Liver (tissue), 9 donors: ENCODE measurements around the gene SOAT1. TPM values are rescaled to one million over a fixed set of nuclear protein-coding genes. Genes with fewer than 3 reads are reported as not detected.

Source experiments
- DNase-seq: peaks from one replicate; pipeline ENCODE4 v3.0.0-alpha.2; 2017; ENCODE audit warnings: low spot score
- H3K27ac ChIP-seq, 2 donors: one replicate each; pipeline ENCODE4 v1.7.0; 2013; ENCODE audit warnings: inconsistent platforms in 2 of 2, low read length in 2 of 2, control low read depth in 1 of 2, low read depth in 1 of 2, mild to moderate bottlenecking in 1 of 2
- H3K27me3 ChIP-seq, 4 donors: one replicate each; pipeline versions ENCODE4 v1.6.1 to v1.7.0; 2013; ENCODE audit warnings: low read length in 3 of 4, inconsistent platforms in 1 of 4, mild to moderate bottlenecking in 1 of 4, moderate library complexity in 1 of 4; ENCODE audit not compliant: control insufficient read depth in 4 of 4, insufficient read depth in 4 of 4
- H3K36me3 ChIP-seq, 4 donors: one replicate each; pipeline versions ENCODE4 v1.6.1 to v1.7.0; 2013; ENCODE audit warnings: low read length in 3 of 4, mild to moderate bottlenecking in 3 of 4, low read depth in 1 of 4, moderate library complexity in 1 of 4; ENCODE audit not compliant: control insufficient read depth in 4 of 4, insufficient read depth in 3 of 4
- H3K4me1 ChIP-seq, 4 donors: one replicate each; pipeline versions ENCODE4 v1.6.1 to v1.7.0; 2013; ENCODE audit warnings: low read length in 3 of 4, mild to moderate bottlenecking in 3 of 4, moderate library complexity in 1 of 4; ENCODE audit not compliant: control insufficient read depth in 4 of 4, insufficient read depth in 4 of 4
- H3K4me3 ChIP-seq, 3 donors: one replicate each; pipeline versions ENCODE4 v1.6.1 to v1.7.0; 2013; ENCODE audit warnings: low read length in 3 of 3, control low read depth in 1 of 3, low read depth in 1 of 3, mild to moderate bottlenecking in 1 of 3
- H3K9ac ChIP-seq, 2 donors: one replicate each; pipeline ENCODE4 v1.7.0; 2013; ENCODE audit warnings: low read length in 2 of 2, mild to moderate bottlenecking in 2 of 2, moderate library complexity in 2 of 2, control low read depth in 1 of 2, low read depth in 1 of 2
- H3K9me3 ChIP-seq, 4 donors: one replicate each; pipeline versions ENCODE4 v1.6.1 to v1.7.0; 2013; ENCODE audit warnings: low read length in 3 of 4; ENCODE audit not compliant: control insufficient read depth in 4 of 4
- ATF3 ChIP-seq: IDR thresholded peaks from 2 replicates; pipeline ENCODE4 v1.6.1; 2016; ENCODE audit warnings: antibody characterized with exemption
- CTCF ChIP-seq: fragments of 150-350 bp; IDR thresholded peaks from 2 replicates; pipeline ENCODE4 v1.5.1; 2017; ENCODE audit warnings: improper control_type of control experiment, low read depth, low read length; ENCODE audit not compliant: missing input control
- EGR1 ChIP-seq, 2 donors: IDR thresholded peaks; 2 replicates each; pipeline ENCODE4 v1.6.1; 2016 to 2018; ENCODE audit warnings: antibody characterized with exemption in 2 of 2, low read depth in 2 of 2
- FOXA1 ChIP-seq: IDR thresholded peaks from 2 replicates; pipeline ENCODE4 v1.6.1; 2016; ENCODE audit warnings: antibody characterized with exemption
- FOXA2 ChIP-seq: IDR thresholded peaks from 2 replicates; pipeline ENCODE4 v1.6.1; 2016; ENCODE audit warnings: antibody characterized with exemption
- GABPA ChIP-seq, 2 donors: IDR thresholded peaks in 1 of 2; conservative IDR thresholded peaks in 1 of 2; 2 replicates each; pipeline ENCODE4 v1.6.1; 2016; ENCODE audit warnings: antibody characterized with exemption in 2 of 2, mild to moderate bottlenecking in 1 of 2, moderate library complexity in 1 of 2
- HNF4A ChIP-seq, 2 donors: conservative IDR thresholded peaks; 2 replicates each; pipeline ENCODE4 v1.6.1; 2016; ENCODE audit warnings: antibody characterized with exemption in 2 of 2, mild to moderate bottlenecking in 2 of 2
- HNF4G ChIP-seq: IDR thresholded peaks from 2 replicates; pipeline ENCODE4 v1.6.1; 2016; ENCODE audit warnings: antibody characterized with exemption
- JUND ChIP-seq, 2 donors: IDR thresholded peaks; 2 replicates each; pipeline ENCODE4 v1.6.1; 2016; ENCODE audit warnings: antibody characterized with exemption in 2 of 2
- MAX ChIP-seq: IDR thresholded peaks from 2 replicates; pipeline ENCODE4 v1.6.1; 2016; ENCODE audit warnings: antibody characterized with exemption
- NR2F2 ChIP-seq: IDR thresholded peaks from 2 replicates; pipeline ENCODE4 v1.6.1; 2016; ENCODE audit warnings: antibody characterized with exemption
- RAD21 ChIP-seq, 2 donors: IDR thresholded peaks; 2 replicates each; pipeline ENCODE4 v1.6.1; 2016; ENCODE audit warnings: antibody characterized with exemption in 2 of 2, mild to moderate bottlenecking in 2 of 2
- REST ChIP-seq: IDR thresholded peaks from 2 replicates; pipeline ENCODE4 v1.6.1; 2016; ENCODE audit warnings: antibody characterized with exemption, mild to moderate bottlenecking
- RXRA ChIP-seq, 2 donors: IDR thresholded peaks; 2 replicates each; pipeline ENCODE4 v1.6.1; 2017 to 2018; ENCODE audit warnings: antibody characterized with exemption in 2 of 2, mild to moderate bottlenecking in 1 of 2
- SP1 ChIP-seq: IDR thresholded peaks from 2 replicates; pipeline ENCODE4 v1.6.1; 2018; ENCODE audit warnings: antibody characterized with exemption, mild to moderate bottlenecking
- TAF1 ChIP-seq: conservative IDR thresholded peaks from 2 replicates; pipeline ENCODE4 v1.6.1; 2016; ENCODE audit warnings: antibody characterized with exemption, mild to moderate bottlenecking
- YY1 ChIP-seq: IDR thresholded peaks from 2 replicates; pipeline ENCODE4 v1.6.1; 2016; ENCODE audit warnings: antibody characterized with exemption, mild to moderate bottlenecking
- ZBTB33 ChIP-seq: IDR thresholded peaks from 2 replicates; pipeline ENCODE4 v1.6.1; 2016; ENCODE audit warnings: antibody characterized with exemption
- WGBS: extraction: QIAGEN DNeasy Blood & Tissue Kit; methylation state at CpG from one replicate; pipeline ENCODE4 v1.1.7; 2013; 5-methylcytosine and 5-hydroxymethylcytosine counted together
- polyA plus RNA-seq, 2 donors: library from polyadenylated mRNA; stranded (reverse) in 1 of 2; unstranded in 1 of 2; fragments of 200-250 nt in 1 of 2; fragments of >200 nt in 1 of 2; fragmentation: Nextera tagmentation in 1 of 2; extraction: Ambion mirVana in 1 of 2; gene quantifications; one replicate each; pipeline versions ENCODE4 v1.2.1 to v1.2.3, GENCODE V29; 2013 to 2015
- total RNA-seq, 2 donors: library from RNA; depleted of rRNA; stranded (reverse); fragments of >200 nt; gene quantifications; one replicate each; pipeline ENCODE4 v1.2.3, GENCODE V29; 2014
- donor health status: healthy.
- donor health status: healthy.
- donor health status: healthy.
- donor health status: healthy.
- donor health status: healthy.

The SOAT1 gene
- total and polyA plus RNA-seq, 4 donors, result 4.3 to 14.0 (median 9.3) TPM

GRCh38 chr1:179300112-179300511 is 6.5 kb downstream of the SOAT1 start:
- H3K27ac ChIP-seq, result no peak overlapping the region
- no peak for TF ChIP-seq GABPA (IDR thresholded peaks at IDR 0.05 in 1 of 2, conservative IDR thresholded peaks at IDR 0.05 in 1 of 2)
- no peak for TF ChIP-seq EGR1 (IDR thresholded peaks at IDR 0.05; ENCODE audit: low read depth in 2 of 2)
- TF ChIP-seq ATF3, result no peak
- no peak for TF ChIP-seq HNF4G
- no peak for TF ChIP-seq RXRA (IDR thresholded peaks at IDR 0.05)
- no peak for TF ChIP-seq FOXA2
- peaks cover 2 to 10% (median 6%) of the 10 kb centered on the region in 4 donors for H3K36me3 ChIP-seq
- H3K4me3 ChIP-seq, result no peak overlapping the region
- peaks cover 1 to 10% (median 9%) of the 10 kb centered on the region in 4 donors for H3K4me1 ChIP-seq
- no peak overlapping the region for H3K9ac ChIP-seq
- H3K27me3 ChIP-seq, result no peaks in the 10 kb centered on the region
- WGBS, result 87% methylated on average over 1 of the region's 1 CpG
- no peak for DNase-seq
- no peaks in the 10 kb centered on the region for H3K9me3 ChIP-seq

- Histone ChIP-seq H3K9me3 (no peaks in the 10 kb centered on the region), H3K9ac (no peak overlapping the region), H3K27ac (no peak overlapping the region), H3K4me1 (peaks cover 1 to 10% (median 6%) of the 10 kb centered on the region in 4 donors), H3K4me3 (no peak overlapping the region), H3K27me3 (no peaks in the 10 kb centered on the region), H3K36me3 (peaks cover 2 to 14% (median 7%) of the 10 kb centered on the region in 4 donors)
- WGBS, result 95% methylated on average over 3 of the region's 3 CpGs
- TF ChIP-seq RXRA (IDR thresholded peaks at IDR 0.05) (no peak), MAX (no peak), NR2F2 (no peak), TAF1 (no peak), JUND (IDR thresholded peaks at IDR 0.05) (no peak), HNF4G (no peak), FOXA2 (no peak), YY1 (no peak), CTCF (no peak), EGR1 (IDR thresholded peaks at IDR 0.05; ENCODE audit: low read depth in 2 of 2) (no peak), ATF3 (no peak), GABPA (IDR thresholded peaks at IDR 0.05 in 1 of 2, conservative IDR thresholded peaks at IDR 0.05 in 1 of 2) (no peak), SP1 (no peak), ZBTB33 (no peak), RAD21 (IDR thresholded peaks at IDR 0.05) (no peak), FOXA1 (no peak), REST (no peak), HNF4A (conservative IDR thresholded peaks at IDR 0.05) (no peak)
- no peak for DNase-seq
Observed at GRCh38 chr1:179302070-179302469, 8.5 kb downstream of the SOAT1 start.
